Left ventricle myocardium inferior (tissue), 1 donor: ENCODE results near the gene HDAC9. TPM values are rescaled to one million over a fixed set of nuclear protein-coding genes. Genes with fewer than 3 reads are reported as not detected.

Source experiments
- DNase-seq: peaks from one replicate; pipeline ENCODE4 v3.0.0-alpha.2; 2020
- H3K27ac ChIP-seq: fragments of 200-600 bp; replicated peaks from 2 replicates; pipeline ENCODE4 v1.8.0; 2021
- H3K27me3 ChIP-seq: fragments of 200-600 bp; 2 replicates; pipeline ENCODE4 v1.8.0; 2021; ENCODE audit warnings: low read depth
- H3K36me3 ChIP-seq: fragments of 200-600 bp; 2 replicates; pipeline ENCODE4 v1.8.0; 2021
- H3K4me1 ChIP-seq: fragments of 200-600 bp; 2 replicates; pipeline ENCODE4 v1.8.0; 2021
- H3K4me3 ChIP-seq: fragments of 200-600 bp; 2 replicates; pipeline ENCODE4 v1.8.0; 2021; ENCODE audit warnings: mild to moderate bottlenecking, moderate library complexity
- H3K9me3 ChIP-seq: fragments of 200-600 bp; replicated peaks from 2 replicates; pipeline ENCODE4 v1.8.0; 2021
- intact Hi-C: fragments of 100-400 bp; cut with micrococcal nuclease; formaldehyde crosslinking; loops from one replicate; pipeline ENCODE4 v1.11.0; 2022
- total RNA-seq: library from RNA; stranded (reverse); fragmentation: NEBNext Ultra II Directional; extraction: Animal tissue kit (Norgen Biotek cat#: 25700); gene quantifications from one replicate; pipeline ENCODE4 v1.2.1, GENCODE V29; 2021
- TF ChIP-seq, protein P1 (sequence below): fragments of 200-600 bp; IDR thresholded peaks from 2 replicates; pipeline ENCODE4 v1.8.0; 2021; ENCODE audit warnings: antibody characterized with exemption, mild to moderate bottlenecking, borderline replicate concordance
- donor health status: DM: no; HTN: yes; CAD: no; lungs with severe emphysema.

Gene HDAC9
- total RNA-seq, 1 donor from 2014 or later, result 39.6 TPM

DNA sequence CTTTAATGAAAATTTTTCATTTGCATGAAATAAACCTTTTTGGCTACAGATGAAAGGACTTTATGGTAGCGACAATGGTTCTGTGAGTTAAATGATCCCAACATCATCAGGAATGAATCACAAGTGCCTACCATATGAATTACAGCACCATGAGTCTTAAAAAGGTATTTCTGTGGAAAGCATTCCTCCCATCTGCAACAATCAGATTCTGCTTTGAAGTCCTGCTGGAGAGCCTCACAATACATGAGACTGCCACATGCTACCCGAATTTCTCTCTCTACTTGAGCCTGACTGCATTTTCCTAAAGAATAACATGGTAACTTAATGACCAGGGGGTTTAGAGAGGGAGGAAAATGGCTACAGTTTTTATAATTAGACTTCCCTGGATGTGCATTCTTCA lies 431.6 kb downstream of the HDAC9 start:
- Histone ChIP-seq H3K36me3 (no peaks in the 10 kb centered on the region), H3K27me3 (no peaks in the 10 kb centered on the region), H3K9me3 (no peaks in the 10 kb centered on the region), H3K4me1 (no peaks in the 10 kb centered on the region), H3K4me3 (no peak overlapping the region), H3K27ac (no peak overlapping the region)
- DNase-seq, result no peak
- TF ChIP-seq, protein P1, sequence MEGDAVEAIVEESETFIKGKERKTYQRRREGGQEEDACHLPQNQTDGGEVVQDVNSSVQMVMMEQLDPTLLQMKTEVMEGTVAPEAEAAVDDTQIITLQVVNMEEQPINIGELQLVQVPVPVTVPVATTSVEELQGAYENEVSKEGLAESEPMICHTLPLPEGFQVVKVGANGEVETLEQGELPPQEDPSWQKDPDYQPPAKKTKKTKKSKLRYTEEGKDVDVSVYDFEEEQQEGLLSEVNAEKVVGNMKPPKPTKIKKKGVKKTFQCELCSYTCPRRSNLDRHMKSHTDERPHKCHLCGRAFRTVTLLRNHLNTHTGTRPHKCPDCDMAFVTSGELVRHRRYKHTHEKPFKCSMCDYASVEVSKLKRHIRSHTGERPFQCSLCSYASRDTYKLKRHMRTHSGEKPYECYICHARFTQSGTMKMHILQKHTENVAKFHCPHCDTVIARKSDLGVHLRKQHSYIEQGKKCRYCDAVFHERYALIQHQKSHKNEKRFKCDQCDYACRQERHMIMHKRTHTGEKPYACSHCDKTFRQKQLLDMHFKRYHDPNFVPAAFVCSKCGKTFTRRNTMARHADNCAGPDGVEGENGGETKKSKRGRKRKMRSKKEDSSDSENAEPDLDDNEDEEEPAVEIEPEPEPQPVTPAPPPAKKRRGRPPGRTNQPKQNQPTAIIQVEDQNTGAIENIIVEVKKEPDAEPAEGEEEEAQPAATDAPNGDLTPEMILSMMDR, result no peak
- intact Hi-C loops, result no loop called here

DNA sequence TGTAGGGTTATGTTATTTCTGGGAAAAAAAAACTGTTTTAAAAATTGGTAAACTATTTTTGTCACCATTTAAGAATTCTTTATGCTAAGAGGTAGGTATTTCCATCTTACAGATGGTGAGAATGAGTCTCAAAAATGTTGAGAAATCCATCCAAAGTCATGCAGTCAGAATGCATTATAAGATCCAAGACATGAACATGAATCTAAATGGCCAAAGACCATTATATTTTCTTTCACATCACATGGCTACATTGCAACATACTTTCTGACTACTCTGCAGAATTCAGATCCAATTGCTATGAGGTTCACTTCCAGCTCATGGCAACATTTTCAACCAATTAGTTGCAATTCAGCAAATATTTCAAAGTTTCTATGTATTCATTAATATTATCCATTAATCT lies 440.7 kb downstream of the HDAC9 start:
- intact Hi-C loops, result no loop called here
- H3K9me3 ChIP-seq, result no peaks in the 10 kb centered on the region
- H3K27me3 ChIP-seq, result no peaks in the 10 kb centered on the region
- no peak for DNase-seq
- TF ChIP-seq, protein P1, result no peak
- no peaks in the 10 kb centered on the region for H3K4me1 ChIP-seq
- H3K4me3 ChIP-seq, result no peak overlapping the region
- no peaks in the 10 kb centered on the region for H3K36me3 ChIP-seq
- H3K27ac ChIP-seq, result no peak overlapping the region

DNA sequence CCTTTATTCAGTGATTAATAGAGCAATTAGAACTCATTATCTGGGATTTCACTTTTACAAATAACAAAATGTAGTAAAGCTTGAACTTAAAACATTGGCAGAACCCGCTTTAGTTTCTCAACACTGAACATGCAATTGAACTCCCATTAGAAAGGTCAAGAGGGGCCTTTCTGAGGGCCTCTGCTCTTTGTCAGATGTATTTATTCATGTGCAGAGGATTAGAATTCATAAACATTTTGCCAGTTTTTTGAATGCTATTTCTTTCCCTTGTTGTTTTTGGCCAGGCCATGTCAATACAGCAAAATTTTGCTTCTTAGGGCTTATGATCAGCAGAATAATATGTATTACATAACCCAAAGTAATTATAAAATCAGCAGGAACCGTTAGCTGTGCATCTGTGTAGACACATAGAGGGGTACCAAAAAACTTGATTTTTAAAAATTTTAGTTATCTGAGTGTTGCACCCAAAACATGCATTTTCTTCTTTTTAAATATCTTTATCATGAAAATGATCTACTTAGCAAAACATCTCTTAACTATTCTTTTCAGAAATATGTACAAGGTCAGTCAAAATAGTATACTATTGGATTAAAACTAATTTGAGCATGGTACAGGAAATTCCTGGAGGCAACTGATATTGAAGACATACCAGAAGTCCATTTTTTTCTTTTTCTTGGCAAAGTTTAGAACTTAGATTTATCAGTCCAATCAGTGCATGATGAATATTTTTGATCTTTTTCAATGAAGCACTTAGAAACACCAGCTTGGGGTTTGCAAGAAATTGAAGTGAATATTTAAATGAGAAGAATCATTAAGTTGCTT lies 444.4 kb downstream of the HDAC9 start:
- Histone ChIP-seq H3K4me1 (no peaks in the 10 kb centered on the region), H3K9me3 (no peaks in the 10 kb centered on the region), H3K27me3 (no peaks in the 10 kb centered on the region), H3K4me3 (no peak overlapping the region), H3K27ac (no peak overlapping the region), H3K36me3 (no peaks in the 10 kb centered on the region)
- no peak for DNase-seq
- intact Hi-C loops, result no loop called here
- TF ChIP-seq, protein P1, result no peak

DNA sequence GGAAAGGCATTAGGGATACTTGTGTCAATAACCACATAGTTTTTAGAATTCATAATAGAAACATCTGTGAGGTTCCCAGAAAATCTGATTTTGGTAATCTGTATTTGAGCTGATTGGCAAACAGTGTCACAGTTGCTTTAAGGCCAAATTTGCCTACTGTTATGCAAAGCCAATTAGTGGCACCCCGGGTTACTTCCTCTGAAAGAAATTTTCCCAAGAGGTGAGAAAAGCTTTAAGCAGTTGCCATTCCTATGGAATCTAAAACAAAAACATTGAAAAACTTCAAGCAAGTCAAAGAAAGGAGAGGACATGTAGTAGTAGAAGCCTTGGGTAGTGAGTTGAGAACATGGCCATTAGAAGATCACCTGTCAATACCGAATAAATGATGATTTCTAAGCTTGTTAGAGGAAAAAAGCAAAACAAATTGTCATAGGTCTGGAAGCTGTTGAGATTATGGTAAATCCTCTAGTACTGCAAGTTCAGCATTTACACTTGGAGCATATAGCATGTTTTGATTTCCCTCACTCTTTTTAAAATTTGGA lies 445.1 kb downstream of the HDAC9 start:
- no peak overlapping the region for H3K27ac ChIP-seq
- no peaks in the 10 kb centered on the region for H3K36me3 ChIP-seq
- no peak overlapping the region for H3K4me3 ChIP-seq
- H3K9me3 ChIP-seq, result no peaks in the 10 kb centered on the region
- intact Hi-C loops, result no loop called here
- H3K27me3 ChIP-seq, result no peaks in the 10 kb centered on the region
- TF ChIP-seq, protein P1, result no peak
- no peaks in the 10 kb centered on the region for H3K4me1 ChIP-seq
- no peak for DNase-seq

DNA sequence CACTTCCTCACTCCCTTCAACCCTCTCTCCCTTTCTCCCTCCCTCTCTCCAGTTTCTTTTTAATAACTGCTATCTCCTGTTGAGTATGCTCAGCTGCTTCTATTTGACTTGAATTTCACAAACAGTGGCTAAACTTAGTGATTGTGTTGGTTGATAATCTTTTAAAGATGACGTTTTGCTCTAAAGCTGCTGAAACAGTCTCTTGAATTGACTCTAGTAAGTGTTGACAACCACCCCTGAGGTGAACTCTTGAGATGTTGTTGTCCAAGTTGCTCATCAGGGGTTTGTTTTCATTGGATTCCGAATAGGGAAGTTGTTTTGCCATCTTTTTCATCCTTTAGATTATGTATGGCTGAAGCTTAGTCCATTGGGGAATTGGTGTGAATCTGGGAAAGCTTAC lies 445.7 kb downstream of the HDAC9 start:
- Histone ChIP-seq H3K4me3 (no peak overlapping the region), H3K36me3 (no peaks in the 10 kb centered on the region), H3K27me3 (no peaks in the 10 kb centered on the region), H3K27ac (no peak overlapping the region), H3K9me3 (no peaks in the 10 kb centered on the region), H3K4me1 (no peaks in the 10 kb centered on the region)
- no peak for DNase-seq
- intact Hi-C loops, result no loop called here
- TF ChIP-seq, protein P1, result no peak
